Brain microvascular endothelial cell (primary cell): Measurements from ENCODE around the gene METTL6.
A peak's percentile ranks its signal among the peaks of the same experiment; 100 is the strongest.
"Not testable (repeated sequence)": the region's sequence is repeated elsewhere in the genome, so short reads cannot be mapped to it uniquely, and the experiment has no call there.

Experiments
- DNase-seq: peaks from one replicate; pipeline ENCODE4 v3.0.0-alpha.2; 2020
- H3K27ac ChIP-seq: fragments of 250-450 bp; sonication (Bioruptor Pico); 2 replicates; pipeline ENCODE4 v1.5.1; 2020; ENCODE audit warnings: mild to moderate bottlenecking, moderate library complexity
- H3K27me3 ChIP-seq: fragments of 250-450 bp; sonication (Bioruptor Pico); replicated peaks from 2 replicates; pipeline ENCODE4 v1.5.1; 2020; ENCODE audit warnings: mild to moderate bottlenecking
- H3K36me3 ChIP-seq: fragments of 250-450 bp; sonication (Bioruptor Pico); replicated peaks from 2 replicates; pipeline ENCODE4 v1.5.1; 2020; ENCODE audit warnings: mild to moderate bottlenecking
- H3K4me3 ChIP-seq: 2 replicates; pipeline ENCODE4 v1.5.1; 2011; ENCODE audit warnings: low read depth, mild to moderate bottlenecking, control low read depth, low read length, moderate library complexity
- CTCF ChIP-seq: IDR thresholded peaks from 2 replicates; pipeline ENCODE4 v1.5.1; 2011; ENCODE audit warnings: low read depth, mild to moderate bottlenecking, moderate library complexity, low read length, control low read depth, inconsistent platforms; ENCODE audit errors: missing control alignments
- in situ Hi-C: cut with HindIII; loops from 2 replicates; pipeline ENCODE4 v1.10.0; 2017; ENCODE audit warnings: low sequenced_read_pairs, low pct_ligation_motif_present

Gene METTL6

GRCh38 chr3:15372918-15373317, 54.4 kb downstream of the METTL6 start:
- H3K27me3 ChIP-seq, result no peaks in the 10 kb centered on the region
- no peak overlapping the region for H3K27ac ChIP-seq
- H3K36me3 ChIP-seq, result no peaks in the 10 kb centered on the region
- no peak for DNase-seq
- no peak overlapping the region for H3K4me3 ChIP-seq
- no peak for TF ChIP-seq CTCF
- in situ Hi-C loops, result no loop called here

- Histone ChIP-seq H3K4me3 (no peak overlapping the region), H3K27ac (no peak overlapping the region), H3K36me3 (no peaks in the 10 kb centered on the region), H3K27me3 (no peaks in the 10 kb centered on the region)
- in situ Hi-C loops, result no loop called here
- no peak for TF ChIP-seq CTCF
- no peak for DNase-seq
Observed at GRCh38 chr3:15368561-15369135, 58.7 kb downstream of the METTL6 start.

GRCh38 chr3:15367059-15367458, 60.3 kb downstream of the METTL6 start:
- DNase-seq, result peak; percentile 21
- Histone ChIP-seq H3K27me3 (no peaks in the 10 kb centered on the region), H3K27ac (no peak overlapping the region), H3K4me3 (no peak overlapping the region), H3K36me3 (no peaks in the 10 kb centered on the region)
- TF ChIP-seq CTCF, result no peak
- in situ Hi-C loops, result no loop called here

- H3K27ac ChIP-seq, H3K27me3 ChIP-seq, H3K36me3 ChIP-seq, H3K4me3 ChIP-seq, in situ Hi-C loops: not testable (repeated sequence)
- DNase-seq, result peak; percentile 37
Observed at GRCh38 chr3:15364078-15364477, 63.3 kb downstream of the METTL6 start.

- peak overlapping the region; percentile 75 for H3K27ac ChIP-seq
- no peaks in the 10 kb centered on the region for H3K36me3 ChIP-seq
- in situ Hi-C loops, result no loop called here
- DNase-seq, result peak; percentile 60
- no peaks in the 10 kb centered on the region for H3K27me3 ChIP-seq
- no peak for TF ChIP-seq CTCF
- no peak overlapping the region for H3K4me3 ChIP-seq
Observed at GRCh38 chr3:15361494-15362214, 65.7 kb downstream of the METTL6 start.

- H3K4me3 ChIP-seq, result no peak overlapping the region
- in situ Hi-C loops, result no loop called here
- no peaks in the 10 kb centered on the region for H3K36me3 ChIP-seq
- DNase-seq, result peak; percentile 42
- TF ChIP-seq CTCF, result no peak
- no peaks in the 10 kb centered on the region for H3K27me3 ChIP-seq
- peak overlapping the region; percentile 75 for H3K27ac ChIP-seq
Observed at GRCh38 chr3:15360788-15361493, 66.4 kb downstream of the METTL6 start.
